GM13977 (cell line): ENCODE data around the gene ABCB4.

Experiments used
- DNase-seq: peaks from one replicate; pipeline ENCODE4 v3.0.0; 2012; ENCODE audit warnings: low spot score
- CTCF ChIP-seq: IDR thresholded peaks from 2 replicates; pipeline ENCODE4 v1.5.1; 2012; ENCODE audit warnings: mild to moderate bottlenecking, control low read depth; ENCODE audit not compliant: insufficient read depth; ENCODE audit errors: extremely low read depth, missing control alignments
- in situ Hi-C: fragments of 300-500 bp; cut with MboI; formaldehyde crosslinking; loops from one replicate; pipeline ENCODE4 v1.12.0; 2022; ENCODE audit warnings: low sequenced_read_pairs, low pct_unique_long_range_greater_than_20kb, mixed read lengths, inconsistent platforms; ENCODE audit not compliant: unreplicated experiment

Gene ABCB4

GRCh38 chr7:87475359-87476178, at the start of gene ABCB4:
TSS of gene ABCB4 (minus strand) at chr7:87475680. CDS start at chr7:87475465, 215 bp downstream.
- peak; percentile 44 for DNase-seq

GRCh38 chr7:87518735-87519134, 43.3 kb upstream of the ABCB4 start:
- in situ Hi-C loops: loop anchor here (25.0 kb wide), 1 partner anchor 594 kb away; no protein-coding TSS in a partner anchor
- no peak for DNase-seq
- no peak for TF ChIP-seq CTCF

More at GRCh38 chr7:87475359-87476178, at the start of gene ABCB4:
- TF ChIP-seq CTCF: no peak
- in situ Hi-C loops: no loop called here

- TF ChIP-seq CTCF: no peak
- in situ Hi-C loops: loop anchor here (25.0 kb wide), 1 partner anchor 594 kb away; no protein-coding TSS in a partner anchor
- no peak for DNase-seq
These were observed 42.4 kb upstream of the ABCB4 start for GRCh38 chr7:87517891-87518290.

- DNase-seq: no peak
- no peak for TF ChIP-seq CTCF
- in situ Hi-C loops: loop anchor here (25.0 kb wide), 1 partner anchor 595 kb away; no protein-coding TSS in a partner anchor
These were observed 41.8 kb upstream of the ABCB4 start for GRCh38 chr7:87517136-87517815.

DNA sequence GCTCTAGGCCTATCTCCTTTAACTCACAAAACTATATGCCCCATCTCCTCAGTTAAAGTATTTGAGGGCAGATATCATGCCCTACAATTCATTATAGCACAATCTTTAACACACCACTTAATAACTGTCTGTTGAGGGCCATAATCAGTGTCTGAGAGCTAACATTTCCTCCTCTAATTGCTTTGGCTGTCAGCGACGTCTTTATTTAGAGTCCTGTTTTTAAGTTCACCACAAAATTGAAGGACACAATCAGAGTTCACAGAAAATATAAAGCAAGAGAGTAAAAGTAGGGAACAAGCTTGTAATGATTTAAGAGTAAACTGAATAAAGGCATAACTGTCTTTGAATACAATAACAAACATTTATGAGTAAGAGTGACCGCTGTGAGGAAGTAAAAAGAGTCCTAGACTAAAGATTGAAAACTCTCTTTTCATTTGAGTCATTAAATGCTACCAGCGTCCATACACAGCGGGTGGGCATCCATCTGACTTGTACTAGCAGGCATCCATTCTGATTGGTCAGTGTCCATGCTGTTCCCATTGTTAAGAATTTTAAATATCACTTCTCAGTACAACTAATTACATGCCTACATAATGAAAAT, 38.4 kb upstream of the ABCB4 start:
- DNase-seq: no peak

More for the DNA sequence above, 38.4 kb upstream of the ABCB4 start:
- TF ChIP-seq CTCF: no peak
- in situ Hi-C loops: loop anchor here (25.0 kb wide), 1 partner anchor 598 kb away; no protein-coding TSS in a partner anchor
